Neural cell (in vitro differentiated cells): Measurements from ENCODE around the gene KBTBD8. TPM values are rescaled to one million over a fixed set of nuclear protein-coding genes. Genes with fewer than 3 reads are reported as not detected.

Experiments
- H2AFZ ChIP-seq: fragments of 200-600, 300-800 bp; sonication (generic), shearing (Covaris generic); 2 replicates; pipeline ENCODE4 v1.6.0; 2014; ENCODE audit warnings: low read depth, mild to moderate bottlenecking, antibody characterized with exemption, low read length, moderate library complexity
- H3F3A ChIP-seq: fragments of 200-600 bp; shearing (Covaris generic); 2 replicates; pipeline ENCODE4 v1.6.1; 2016; ENCODE audit warnings: mild to moderate bottlenecking, moderate library complexity, mixed read lengths, antibody characterized with exemption, low read length; ENCODE audit not compliant: insufficient read depth, poor library complexity, severe bottlenecking
- H3K27ac ChIP-seq: fragments of 200-600, 300-800 bp; sonication (generic), shearing (Covaris generic); 2 replicates; pipeline ENCODE4 v1.5.1; 2014; ENCODE audit warnings: mild to moderate bottlenecking, low read length, moderate library complexity
- H3K27me3 ChIP-seq: fragments of 300-800, 200-600 bp; sonication (generic), shearing (Covaris generic); 2 replicates; pipeline ENCODE4 v1.6.0; 2014; ENCODE audit warnings: mild to moderate bottlenecking, low read depth, low read length, moderate library complexity; ENCODE audit not compliant: insufficient read depth
- H3K36me3 ChIP-seq: fragments of 300-800, 200-600 bp; sonication (generic), shearing (Covaris generic); 2 replicates; pipeline ENCODE4 v1.5.1; 2014; ENCODE audit warnings: mild to moderate bottlenecking, antibody characterized with exemption, low read length, moderate library complexity; ENCODE audit not compliant: insufficient read depth
- H3K4me2 ChIP-seq: fragments of 300-800, 200-600 bp; sonication (generic), shearing (Covaris generic); 2 replicates; pipeline ENCODE4 v1.6.0; 2014; ENCODE audit warnings: mild to moderate bottlenecking, low read length
- H3K4me3 ChIP-seq: fragments of 300-800, 200-600 bp; sonication (generic), shearing (Covaris generic); 2 replicates; pipeline ENCODE4 v1.5.1; 2014; ENCODE audit warnings: mild to moderate bottlenecking, low read length, moderate library complexity
- H3K79me2 ChIP-seq: fragments of 200-600 bp; shearing (Covaris generic); replicated peaks from 2 replicates; pipeline ENCODE4 v1.6.0; 2014; ENCODE audit warnings: mild to moderate bottlenecking, low read length, moderate library complexity; ENCODE audit not compliant: insufficient read depth
- H3K9ac ChIP-seq: fragments of 300-800, 200-600 bp; sonication (generic), shearing (Covaris generic); 2 replicates; pipeline ENCODE4 v1.6.1; 2016; ENCODE audit warnings: mild to moderate bottlenecking, low read length, mixed read lengths
- H3K9me2 ChIP-seq: fragments of 200-600 bp; shearing (Covaris generic); 2 replicates; pipeline ENCODE4 v1.6.1; 2016; ENCODE audit warnings: mild to moderate bottlenecking, low read length, mixed read lengths; ENCODE audit not compliant: insufficient read depth
- H3K9me3 ChIP-seq: fragments of 200-600, 300-800 bp; sonication (generic), shearing (Covaris generic); 2 replicates; pipeline ENCODE4 v1.6.1; 2016; ENCODE audit warnings: mild to moderate bottlenecking, mixed run types, low read length, moderate library complexity, mixed read lengths
- H4K20me1 ChIP-seq: fragments of 200-600 bp; shearing (Covaris generic); 2 replicates; pipeline ENCODE4 v1.6.1; 2016; ENCODE audit warnings: mild to moderate bottlenecking, mixed run types; ENCODE audit not compliant: insufficient read depth
- CTCF ChIP-seq: fragments of 450-650 bp; IDR thresholded peaks from 2 replicates; pipeline ENCODE4 v1.5.1; 2014; ENCODE audit warnings: antibody characterized with exemption, mild to moderate bottlenecking, moderate library complexity; ENCODE audit not compliant: poor library complexity, severe bottlenecking
- EP300 ChIP-seq: fragments of 450-650 bp; conservative IDR thresholded peaks from 2 replicates; pipeline ENCODE4 v1.6.1; 2014; ENCODE audit warnings: antibody characterized with exemption, mild to moderate bottlenecking, moderate library complexity; ENCODE audit not compliant: poor library complexity, severe bottlenecking
- EZH2 ChIP-seq: fragments of 200-600, 300-800 bp; shearing (Covaris generic), sonication (generic); IDR thresholded peaks from 2 replicates; pipeline ENCODE4 v1.6.1; 2014; ENCODE audit warnings: antibody characterized with exemption, low read length, borderline replicate concordance, mild to moderate bottlenecking; ENCODE audit not compliant: insufficient read depth, poor library complexity, severe bottlenecking
- MXI1 ChIP-seq: fragments of 450-650 bp; conservative IDR thresholded peaks from 2 replicates; pipeline ENCODE4 v1.6.1; 2014; ENCODE audit warnings: antibody characterized with exemption, mild to moderate bottlenecking; ENCODE audit not compliant: poor library complexity, severe bottlenecking
- POLR2AphosphoS5 ChIP-seq: IDR thresholded peaks from 2 replicates; pipeline ENCODE4 v1.6.1; 2012
- RAD21 ChIP-seq: fragments of 450-650 bp; conservative IDR thresholded peaks from 2 replicates; pipeline ENCODE4 v1.6.1; 2014; ENCODE audit warnings: antibody characterized with exemption, mild to moderate bottlenecking, moderate library complexity
- REST ChIP-seq: IDR thresholded peaks from 2 replicates; pipeline ENCODE4 v1.6.1; 2012; ENCODE audit warnings: borderline replicate concordance
- SMC3 ChIP-seq: fragments of 450-650 bp; conservative IDR thresholded peaks from 2 replicates; pipeline ENCODE4 v1.6.1; 2014; ENCODE audit warnings: antibody characterized with exemption, mild to moderate bottlenecking, moderate library complexity; ENCODE audit not compliant: poor library complexity
- TAF1 ChIP-seq: IDR thresholded peaks from 2 replicates; pipeline ENCODE4 v1.6.1; 2012; ENCODE audit warnings: low read depth
- polyA plus RNA-seq: library from polyadenylated mRNA; depleted of rRNA; stranded (reverse); fragments of >200 nt; gene quantifications from 2 replicates; pipeline ENCODE4 v1.2.3, GENCODE V29; 2014

KBTBD8 gene
- polyA plus RNA-seq, 1 donor from 2014 or later, result 4.7 TPM

DNA sequence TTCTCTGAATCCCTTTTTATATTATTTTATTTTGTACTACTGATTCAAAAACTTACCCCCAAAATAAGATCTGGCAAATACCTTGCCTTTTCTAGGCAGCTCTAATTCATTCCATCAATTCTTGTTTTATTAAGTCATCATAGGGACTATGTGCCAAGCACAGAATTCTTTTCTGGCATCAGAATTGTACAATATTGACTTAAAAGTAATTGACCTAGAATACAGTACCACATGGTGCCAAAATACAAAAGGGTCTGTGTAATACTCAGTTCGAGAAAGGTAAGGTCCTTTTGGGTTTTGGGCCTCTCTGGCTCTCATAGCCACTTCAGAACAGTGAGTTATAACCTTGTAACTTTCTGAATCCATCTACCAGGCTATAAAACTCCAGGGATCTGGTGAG is 46.2 kb downstream of the KBTBD8 start:
- no peak overlapping the region for H3K9ac ChIP-seq
- TF ChIP-seq REST, result no peak
- TF ChIP-seq EZH2, result no peak
- no peak for TF ChIP-seq POLR2AphosphoS5
- TF ChIP-seq SMC3, result no peak
- TF ChIP-seq TAF1, result no peak
- no peak for TF ChIP-seq EP300
- TF ChIP-seq CTCF, result no peak
- no peak for TF ChIP-seq RAD21
- TF ChIP-seq MXI1, result no peak
- H3K4me2 ChIP-seq, result no peak overlapping the region
- no peak overlapping the region for H3K4me3 ChIP-seq
- H3K9me2 ChIP-seq, result no peaks in the 10 kb centered on the region
- H3F3A ChIP-seq, result no peaks in the 10 kb centered on the region
- no peak overlapping the region for H3K27ac ChIP-seq
- H3K9me3 ChIP-seq, result no peaks in the 10 kb centered on the region
- no peaks in the 10 kb centered on the region for H3K36me3 ChIP-seq
- no peaks in the 10 kb centered on the region for H4K20me1 ChIP-seq
- H3K27me3 ChIP-seq, result no peaks in the 10 kb centered on the region
- no peaks in the 10 kb centered on the region for H3K79me2 ChIP-seq
- H2AFZ ChIP-seq, result no peak overlapping the region

DNA sequence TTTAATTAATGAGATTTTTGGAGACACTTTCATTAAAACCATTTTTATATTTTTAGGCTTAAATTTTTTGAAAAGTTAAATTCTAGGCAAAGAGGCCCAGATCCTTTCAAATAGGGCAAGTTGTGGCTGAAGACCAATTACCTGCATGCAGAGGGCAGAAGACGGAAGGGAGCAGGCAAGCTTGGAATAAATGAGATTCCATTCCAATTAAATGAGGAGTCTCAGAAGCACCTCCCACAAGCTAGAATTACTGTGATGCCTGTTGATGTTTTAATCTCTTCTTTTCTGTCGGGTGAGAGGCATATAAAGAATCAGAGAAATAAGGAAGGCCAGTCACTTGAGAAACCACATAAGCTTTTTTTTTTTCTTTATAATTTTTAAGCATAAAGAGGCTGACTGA is 46.8 kb downstream of the KBTBD8 start:
- Histone ChIP-seq H3K9me2 (no peaks in the 10 kb centered on the region), H3F3A (no peaks in the 10 kb centered on the region), H3K27ac (no peak overlapping the region), H3K4me3 (no peak overlapping the region), H3K4me2 (no peak overlapping the region), H3K9ac (no peak overlapping the region), H4K20me1 (no peaks in the 10 kb centered on the region), H3K36me3 (no peaks in the 10 kb centered on the region), H3K27me3 (no peaks in the 10 kb centered on the region), H2AFZ (no peak overlapping the region), H3K79me2 (no peaks in the 10 kb centered on the region), H3K9me3 (no peaks in the 10 kb centered on the region)
- TF ChIP-seq SMC3 (no peak), EZH2 (no peak)
